OCI-LY3 (cell line): ENCODE measurements around the gene LDB2.

Source experiments
- H2AFZ ChIP-seq: fragments of 200-600, 300-600 bp; shearing (Covaris generic); 2 replicates; pipeline ENCODE4 v1.6.0; 2014; ENCODE audit warnings: antibody characterized with exemption, low read depth, low read length
- H3K27ac ChIP-seq: fragments of 200-600, 300-600 bp; sonication (generic); 2 replicates; pipeline ENCODE4 v1.5.1; 2014; ENCODE audit warnings: mild to moderate bottlenecking, low read length, moderate library complexity, mixed read lengths
- H3K27me3 ChIP-seq: fragments of 200-600, 300-600 bp; sonication (generic); 2 replicates; pipeline ENCODE4 v1.6.1; 2014; ENCODE audit warnings: low read depth, low read length, mixed read lengths
- H3K36me3 ChIP-seq: fragments of 200-600, 300-600 bp; sonication (generic); replicated peaks from 2 replicates; pipeline ENCODE3; 2014; ENCODE audit warnings: low read depth, low read length, mixed read lengths
- H3K4me1 ChIP-seq: fragments of 300-600, 200-600 bp; sonication (generic); 2 replicates; pipeline ENCODE4 v1.6.1; 2014; ENCODE audit warnings: low read length, mixed read lengths
- H3K4me2 ChIP-seq: fragments of 200-600, 300-600 bp; sonication (generic); 2 replicates; pipeline ENCODE4 v1.6.1; 2014; ENCODE audit warnings: low read length, mixed read lengths
- H3K4me3 ChIP-seq: fragments of 300-600, 200-600 bp; sonication (generic); 2 replicates; pipeline ENCODE4 v1.5.1; 2014; ENCODE audit warnings: antibody characterized with exemption, mild to moderate bottlenecking, low read length, moderate library complexity
- H3K79me2 ChIP-seq: fragments of 300-600, 200-600 bp; shearing (Covaris generic); 2 replicates; pipeline ENCODE4 v1.6.1; 2014; ENCODE audit warnings: mild to moderate bottlenecking, low read length, mixed read lengths
- H3K9ac ChIP-seq: fragments of 300-600, 200-600 bp; shearing (Covaris generic); 2 replicates; pipeline ENCODE4 v1.6.0; 2014; ENCODE audit warnings: mild to moderate bottlenecking, low read length, moderate library complexity
- H3K9me3 ChIP-seq: fragments of 200-600, 300-600 bp; shearing (Covaris generic); 2 replicates; pipeline ENCODE4 v1.6.1; 2014; ENCODE audit warnings: low read length, mixed read lengths; ENCODE audit not compliant: insufficient read depth
- H4K20me1 ChIP-seq: fragments of 200-600, 300-600 bp; sonication (generic); 2 replicates; pipeline ENCODE4 v1.6.1; 2016; ENCODE audit warnings: low read length, mixed read lengths; ENCODE audit not compliant: insufficient read depth
- CTCF ChIP-seq: fragments of 200-600, 300-600 bp; sonication (generic); IDR thresholded peaks from 2 replicates; pipeline ENCODE4 v1.5.1; 2014; ENCODE audit warnings: antibody characterized with exemption, low read length, low read depth
- EZH2phosphoT487 ChIP-seq: fragments of 200-600 bp; shearing (Covaris generic); IDR thresholded peaks from 2 replicates; pipeline ENCODE4 v1.6.1; 2018; ENCODE audit warnings: antibody characterized with exemption, mixed run types, low read depth

The LDB2 gene

GRCh38 chr4:16722416-16722815 lies 176.0 kb downstream of the LDB2 start:
- H3K36me3 ChIP-seq: no peaks in the 10 kb centered on the region
- peaks cover 2% of the 10 kb centered on the region; the same call in 1 of the 2 replicates for H3K4me1 ChIP-seq
- H3K27me3 ChIP-seq: no peaks in the 10 kb centered on the region; the same call in 1 of the 2 replicates
- no peak overlapping the region for H2AFZ ChIP-seq
- H3K27ac ChIP-seq: no peak overlapping the region
- H3K4me2 ChIP-seq: no peak overlapping the region
- no peaks in the 10 kb centered on the region for H3K79me2 ChIP-seq
- TF ChIP-seq EZH2phosphoT487: no peak
- TF ChIP-seq CTCF: no peak
- H3K9me3 ChIP-seq: no peaks in the 10 kb centered on the region
- H4K20me1 ChIP-seq: no peaks in the 10 kb centered on the region
- no peak overlapping the region for H3K4me3 ChIP-seq
- H3K9ac ChIP-seq: no peak overlapping the region

- no peak for TF ChIP-seq EZH2phosphoT487
- no peak overlapping the region for H3K4me3 ChIP-seq
- no peak overlapping the region; the same call in 1 of the 2 replicates for H2AFZ ChIP-seq
- H3K9ac ChIP-seq: no peak overlapping the region
- no peaks in the 10 kb centered on the region for H3K9me3 ChIP-seq
- H4K20me1 ChIP-seq: no peaks in the 10 kb centered on the region
- no peaks in the 10 kb centered on the region; the same call in 1 of the 2 replicates for H3K27me3 ChIP-seq
- H3K79me2 ChIP-seq: no peaks in the 10 kb centered on the region
- H3K27ac ChIP-seq: no peak overlapping the region
- peak overlapping the region; percentile 32 for H3K4me2 ChIP-seq
- peaks cover 2% of the 10 kb centered on the region; the same call in 1 of the 2 replicates for H3K4me1 ChIP-seq
- no peaks in the 10 kb centered on the region for H3K36me3 ChIP-seq
Measured at GRCh38 chr4:16721613-16722291, 176.7 kb downstream of the LDB2 start.

- Histone ChIP-seq H3K4me2 (no peak overlapping the region), H3K9me3 (no peaks in the 10 kb centered on the region), H3K9ac (no peak overlapping the region), H3K4me3 (no peak overlapping the region), H3K27ac (no peak overlapping the region), H3K36me3 (no peaks in the 10 kb centered on the region), H3K27me3 (no peaks in the 10 kb centered on the region), H2AFZ (no peak overlapping the region), H3K4me1 (peaks cover 2% of the 10 kb centered on the region; the same call in 1 of the 2 replicates), H3K79me2 (no peaks in the 10 kb centered on the region), H4K20me1 (no peaks in the 10 kb centered on the region)
- TF ChIP-seq CTCF (no peak), EZH2phosphoT487 (no peak)
Measured at GRCh38 chr4:16720761-16721160, 177.7 kb downstream of the LDB2 start.

- TF ChIP-seq EZH2phosphoT487 (no peak), CTCF (no peak)
- H4K20me1 ChIP-seq: no peaks in the 10 kb centered on the region
- no peak overlapping the region for H3K4me3 ChIP-seq
- no peak overlapping the region for H3K4me2 ChIP-seq
- no peak overlapping the region for H3K27ac ChIP-seq
- H3K9ac ChIP-seq: no peak overlapping the region
- H3K79me2 ChIP-seq: no peaks in the 10 kb centered on the region
- H3K9me3 ChIP-seq: no peaks in the 10 kb centered on the region
- H3K27me3 ChIP-seq: no peaks in the 10 kb centered on the region
- no peak overlapping the region for H2AFZ ChIP-seq
- peaks cover 2% of the 10 kb centered on the region; the same call in 1 of the 2 replicates for H3K4me1 ChIP-seq
- no peaks in the 10 kb centered on the region for H3K36me3 ChIP-seq
Measured at GRCh38 chr4:16717266-16717970, 181.0 kb downstream of the LDB2 start.
